ENCODE results near the gene ETV7. TPM values are rescaled to one million over a fixed set of nuclear protein-coding genes. Genes with fewer than 3 reads are reported as not detected.
A peak's percentile ranks its signal among the peaks of the same experiment; 100 is the strongest.

ETV7 gene
- total RNA-seq, 2 experiments from 2014 or later = 0.51 to 0.86 TPM

- TF ChIP-seq, protein P1, sequence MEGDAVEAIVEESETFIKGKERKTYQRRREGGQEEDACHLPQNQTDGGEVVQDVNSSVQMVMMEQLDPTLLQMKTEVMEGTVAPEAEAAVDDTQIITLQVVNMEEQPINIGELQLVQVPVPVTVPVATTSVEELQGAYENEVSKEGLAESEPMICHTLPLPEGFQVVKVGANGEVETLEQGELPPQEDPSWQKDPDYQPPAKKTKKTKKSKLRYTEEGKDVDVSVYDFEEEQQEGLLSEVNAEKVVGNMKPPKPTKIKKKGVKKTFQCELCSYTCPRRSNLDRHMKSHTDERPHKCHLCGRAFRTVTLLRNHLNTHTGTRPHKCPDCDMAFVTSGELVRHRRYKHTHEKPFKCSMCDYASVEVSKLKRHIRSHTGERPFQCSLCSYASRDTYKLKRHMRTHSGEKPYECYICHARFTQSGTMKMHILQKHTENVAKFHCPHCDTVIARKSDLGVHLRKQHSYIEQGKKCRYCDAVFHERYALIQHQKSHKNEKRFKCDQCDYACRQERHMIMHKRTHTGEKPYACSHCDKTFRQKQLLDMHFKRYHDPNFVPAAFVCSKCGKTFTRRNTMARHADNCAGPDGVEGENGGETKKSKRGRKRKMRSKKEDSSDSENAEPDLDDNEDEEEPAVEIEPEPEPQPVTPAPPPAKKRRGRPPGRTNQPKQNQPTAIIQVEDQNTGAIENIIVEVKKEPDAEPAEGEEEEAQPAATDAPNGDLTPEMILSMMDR (IDR thresholded peaks at IDR 0.05) = no peak
- ATAC-seq (no peak), DNase-seq (no peak)
- H3K4me1 Mint-ChIP-seq (ENCODE audit: low read depth) = peaks cover 7% of the 10 kb centered on the region
- CTCF ChIA-PET = interaction anchor here (0.9 to 11.6 kb wide), 3 partner anchors 22 to 116 kb away, joined by 3 to 136 read pairs (median 63); partner anchors contain the start of gene BNIP5
- H3K9me3 Mint-ChIP-seq = no peaks in the 10 kb centered on the region
- no peak overlapping the region for H3K4me3 Mint-ChIP-seq
- no peaks in the 10 kb centered on the region for H3K27me3 Mint-ChIP-seq
- H3K36me3 Mint-ChIP-seq (ENCODE audit: low read depth) = no peaks in the 10 kb centered on the region
- intact Hi-C loops (cut with micrococcal nuclease) = loop anchor here (5.0 to 10.0 kb wide), 2 partner anchors 60 to 238 kb away; no protein-coding TSS in a partner anchor
- H3K27ac Mint-ChIP-seq = no peak overlapping the region
- POLR2A ChIA-PET = interaction anchor here (0.6 kb wide), 1 partner anchor 42 kb away, joined by 3 read pairs; no protein-coding TSS in a partner anchor
These were observed 24.7 kb downstream of the ETV7 start for GRCh38 chr6:36362551-36363370.

DNA sequence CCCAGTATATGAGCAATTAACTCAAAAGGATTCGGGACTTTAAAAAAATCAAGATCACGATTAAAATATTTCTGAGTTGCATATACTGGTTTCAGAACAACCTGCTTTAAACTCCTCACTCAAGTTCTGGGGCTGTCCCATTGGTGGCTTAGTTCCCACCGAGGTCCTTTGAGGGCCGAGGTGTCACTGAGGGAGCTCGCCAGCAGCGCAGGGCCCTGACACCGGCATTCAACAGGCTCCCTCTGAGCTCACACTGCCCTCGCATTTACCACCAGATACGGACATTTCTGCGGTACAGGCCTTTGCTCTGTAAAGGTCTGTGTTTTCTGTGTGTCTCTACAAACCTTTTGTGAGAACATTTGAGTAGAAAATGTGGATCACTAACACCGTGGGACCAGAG is 26.4 kb downstream of the ETV7 start:
- ChIA-PET CTCF (interaction anchor here (0.6 to 11.6 kb wide), 17 partner anchors 8 to 334 kb away, joined by 3 to 136 read pairs (median 4); partner anchors contain the start of genes BNIP5 and MAPK14), POLR2A (interaction anchor here (0.7 kb wide), 1 partner anchor 173 kb away, joined by 3 read pairs; no protein-coding TSS in a partner anchor)
- ATAC-seq (no peak), DNase-seq (no peak)
- intact Hi-C loops (cut with micrococcal nuclease) = loop anchor here (2.0 to 10.0 kb wide), 3 partner anchors 20 to 236 kb away; no protein-coding TSS in a partner anchor
- peaks cover 7% of the 10 kb centered on the region for H3K4me1 Mint-ChIP-seq (ENCODE audit: low read depth)
- no peaks in the 10 kb centered on the region for H3K27me3 Mint-ChIP-seq
- no peaks in the 10 kb centered on the region for H3K36me3 Mint-ChIP-seq (ENCODE audit: low read depth)
- no peak overlapping the region for H3K4me3 Mint-ChIP-seq
- no peak overlapping the region for H3K27ac Mint-ChIP-seq
- TF ChIP-seq, protein P1 (IDR thresholded peaks at IDR 0.05) = no peak
- no peaks in the 10 kb centered on the region for H3K9me3 Mint-ChIP-seq

- ATAC-seq = peak; percentile 93
- H3K4me3 Mint-ChIP-seq = no peak overlapping the region
These were observed 27.0 kb downstream of the ETV7 start for GRCh38 chr6:36360241-36361054.

GRCh38 chr6:36358226-36358915 is 29.1 kb downstream of the ETV7 start:
- DNase-seq (no peak), ATAC-seq (no peak)
- no peak overlapping the region for H3K4me3 Mint-ChIP-seq
- intact Hi-C loops (cut with micrococcal nuclease) = no loop called here
- H3K4me1 Mint-ChIP-seq (ENCODE audit: low read depth) = peaks cover 12% of the 10 kb centered on the region
- no peaks in the 10 kb centered on the region for H3K27me3 Mint-ChIP-seq
- no peaks in the 10 kb centered on the region for H3K36me3 Mint-ChIP-seq (ENCODE audit: low read depth)
- TF ChIP-seq, protein P1 (IDR thresholded peaks at IDR 0.05) = no peak
- no peak overlapping the region for H3K27ac Mint-ChIP-seq
- CTCF ChIA-PET = interaction anchor here (0.8 to 11.6 kb wide), 10 partner anchors 8 to 403 kb away, joined by 3 to 136 read pairs (median 4); partner anchors contain the start of genes BNIP5 and MAPK14
- POLR2A ChIA-PET = interaction anchor here (0.7 to 1.2 kb wide), 4 partner anchors 11 to 227 kb away, joined by 3 read pairs; no protein-coding TSS in a partner anchor
- H3K9me3 Mint-ChIP-seq = no peaks in the 10 kb centered on the region

More at GRCh38 chr6:36360241-36361054, 27.0 kb downstream of the ETV7 start:
- Mint-ChIP-seq H3K9me3 (no peaks in the 10 kb centered on the region), H3K27ac (no peak overlapping the region), H3K4me1 (ENCODE audit: low read depth) (peaks cover 12% of the 10 kb centered on the region), H3K27me3 (no peaks in the 10 kb centered on the region), H3K36me3 (ENCODE audit: low read depth) (no peaks in the 10 kb centered on the region)
- ChIA-PET POLR2A (interaction anchor here (0.7 kb wide), 1 partner anchor 172 kb away, joined by 3 read pairs; no protein-coding TSS in a partner anchor), CTCF (interaction anchor here (0.6 to 11.6 kb wide), 24 partner anchors 7 to 334 kb away, joined by 3 to 136 read pairs (median 4); partner anchors contain the start of genes BNIP5 and MAPK14)
- TF ChIP-seq, protein P1 (IDR thresholded peaks at IDR 0.05) = peak; percentile 79
- intact Hi-C loops (cut with micrococcal nuclease) = loop anchor here (2.0 to 10.0 kb wide), 3 partner anchors 20 to 236 kb away; no protein-coding TSS in a partner anchor
- peak; percentile 84 for DNase-seq

All from activated CD8-positive, alpha-beta T cell treated with anti-CD3 and anti-CD28 coated beads for 36 hours (primary cell).